ENCODE measurements around the gene SHE. TPM values are rescaled to one million over a fixed set of nuclear protein-coding genes. Genes with fewer than 3 reads are reported as not detected.

SHE gene
- total and polyA plus RNA-seq, 10 of the 15 experiments (the other 5 are each of a cell fraction or from before 2014, with no cell fraction given), result under 0.01 to 0.05 (median 0.03) TPM; not detected in 3

- WGBS (ENCODE audit: insufficient coverage, insufficient replicate concordance, low lambda C conversion rate, missing lambda C conversion rate), result 90% methylated on average over 13 of the region's 13 CpGs
- intact Hi-C loops (cut with micrococcal nuclease; ENCODE audit: unreplicated experiment) (loop anchor here (5.0 kb wide), 1 partner anchor 115 kb away; the partner anchor contains the start of gene ATP8B2), in situ Hi-C loops (cut with MboI) (no loop called here)
- Histone ChIP-seq H3K9ac (ENCODE audit: control insufficient read depth, insufficient read depth, low read length) (no peak overlapping the region), H3K27ac (ENCODE audit: control insufficient read depth, insufficient read depth) (no peak overlapping the region), H3K36me3 (ENCODE audit: control insufficient read depth in 2 of 2, insufficient read depth in 2 of 2, low read length in 1 of 2) (no peaks in the 10 kb centered on the region), H3K4me3 (no peak overlapping the region), H2AFZ (ENCODE audit: control insufficient read depth, low read depth, low read length) (no peak overlapping the region), H4K20me1 (ENCODE audit: control insufficient read depth, insufficient read depth) (no peaks in the 10 kb centered on the region; the same call in 1 of the 2 replicates), H3K9me3 (replicated peaks; ENCODE audit: control insufficient read depth, insufficient read depth, low read length) (no peaks in the 10 kb centered on the region; the same call in 1 of the 3 replicates), H3K4me2 (ENCODE audit: control insufficient read depth, insufficient read depth) (no peak overlapping the region), H3K4me1 (ENCODE audit: control insufficient read depth, insufficient read depth, low read length) (peaks cover 43% of the 10 kb centered on the region), H3K27me3 (replicated peaks in 1 of 2; ENCODE audit: control insufficient read depth in 2 of 2, insufficient read depth in 2 of 2, low read length in 1 of 2) (no peaks in the 10 kb centered on the region), H3K79me2 (ENCODE audit: control insufficient read depth, insufficient read depth, low read length) (no peaks in the 10 kb centered on the region)
- no peak for FAIRE-seq
- ChIA-PET CTCF (interaction anchor here (0.6 to 7.4 kb wide), 27 partner anchors 12 to 1207 kb away, joined by 3 to 67 read pairs (median 4); no protein-coding TSS in a partner anchor), SMC1A (ENCODE audit: uncharacterized antibody, unreplicated experiment) (interaction anchor here (1.5 to 6.3 kb wide), 7 partner anchors 8 to 44 kb away, joined by 4 to 89 read pairs (median 6); no protein-coding TSS in a partner anchor), POLR2A (interaction anchor here (1.1 to 2.2 kb wide), 2 partner anchors 22 to 27 kb away, joined by 3 to 6 read pairs; no protein-coding TSS in a partner anchor), RAD21 (ENCODE audit: unreplicated experiment) (interaction anchor here (8.6 kb wide), 1 partner anchor 33 kb away, joined by 80 read pairs; no protein-coding TSS in a partner anchor)
- BruUV-seq (replicated peaks), result no TSS peak
- no peak for DNase-seq (ENCODE audit: low read depth, low spot score)
- ATAC-seq, result no peak
- peak; percentile 29; the same call in 1 of the 2 replicates for TF ChIP-seq RAD21 (IDR thresholded peaks at IDR 0.05; ENCODE audit: insufficient read depth, low read depth, low read length)
- peak; percentile 31 to 57 (median 45) for TF ChIP-seq CTCF (IDR thresholded peaks at IDR 0.05 in 2 of 3, conservative IDR thresholded peaks at IDR 0.05 in 1 of 3; ENCODE audit: control insufficient read depth in 2 of 3, extremely low read depth in 1 of 3, insufficient read depth in 1 of 3, low read depth in 3 of 3, low read length in 3 of 3)
- TF ChIP-seq SUPT20H (IDR thresholded peaks at IDR 0.05; ENCODE audit: borderline replicate concordance, control insufficient read depth, low read depth, low read length), result no peak
Observed at GRCh38 chr1:154442006-154442740, 60.0 kb downstream of the SHE start.

Measured in GM12878 (cell line).